GM21528 (cell line): ENCODE results near the gene CDH2.

Experiments used
- ATAC-seq: cut with Tn5 transposase; IDR thresholded peaks from one replicate; pipeline ENCODE4 v1.9.1; 2021; ENCODE audit warnings: mild to moderate bottlenecking, moderate library complexity; ENCODE audit not compliant: unreplicated experiment, low FRiP score

CDH2 gene

GRCh38 chr18:28004606-28005005 lies 172.3 kb downstream of the CDH2 start:
- ATAC-seq: no peak

- ATAC-seq: no peak
Measured at GRCh38 chr18:28003451-28003850, 173.5 kb downstream of the CDH2 start.

DNA sequence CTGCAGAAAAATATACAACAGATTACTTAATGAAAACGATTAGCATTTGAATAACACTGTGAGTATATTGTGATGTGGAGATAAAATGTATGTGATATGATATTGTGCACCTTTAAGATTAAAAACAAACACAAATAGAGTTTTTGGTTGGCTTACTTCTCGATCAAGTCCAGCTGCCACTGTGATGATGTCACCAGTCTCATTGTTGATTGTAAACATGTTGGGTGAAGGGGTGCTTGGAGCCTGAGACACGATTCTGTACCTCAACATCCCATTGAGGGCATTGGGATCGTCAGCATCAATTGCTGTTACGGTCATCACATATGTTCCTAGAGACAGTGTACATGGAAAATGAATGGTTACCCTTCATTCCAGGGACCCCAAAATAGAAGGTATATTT lies 174.1 kb downstream of the CDH2 start:
- ATAC-seq: no peak

DNA sequence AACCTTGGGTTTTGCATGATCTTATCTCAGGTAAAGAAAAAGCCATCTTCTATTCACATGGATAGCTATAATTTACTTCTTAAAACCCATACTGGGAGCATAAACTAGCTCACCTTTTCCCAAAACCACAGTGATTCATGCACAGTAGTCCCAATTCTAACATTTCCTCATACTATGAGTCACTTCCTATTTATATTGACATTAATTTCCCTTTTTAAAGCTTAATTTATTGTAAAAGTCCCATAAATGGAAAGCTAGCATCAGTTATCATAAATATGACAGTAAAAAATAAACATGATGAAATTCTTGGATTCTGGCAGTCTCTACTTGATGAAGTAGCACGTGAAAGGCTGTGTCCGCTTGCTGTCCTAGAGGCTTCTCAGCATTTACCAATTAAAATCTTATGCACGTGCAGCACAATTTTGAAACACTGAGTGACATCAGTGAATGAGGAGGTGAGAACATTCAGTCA lies 180.1 kb downstream of the CDH2 start:
- ATAC-seq: no peak

GRCh38 chr18:27995770-27996502 lies 181.0 kb downstream of the CDH2 start:
- ATAC-seq: no peak

DNA sequence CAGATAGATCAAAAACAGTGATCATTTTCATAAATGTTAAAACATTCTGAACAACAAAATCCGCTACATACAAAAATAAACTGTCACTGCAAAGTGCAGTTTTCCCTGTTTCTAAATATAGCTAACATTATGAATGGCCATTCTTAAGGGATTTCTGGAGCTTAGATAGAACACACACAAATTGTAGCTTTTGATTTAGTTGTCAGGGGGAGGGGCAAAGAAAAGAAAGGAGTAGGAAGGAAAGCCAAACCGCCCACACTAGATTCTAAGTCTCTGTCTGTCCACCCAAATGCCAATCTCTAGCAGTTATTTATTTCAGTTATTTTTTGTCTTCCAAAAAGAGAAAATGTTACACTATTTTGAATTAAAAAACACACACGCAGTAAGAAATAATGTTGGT lies 182.4 kb downstream of the CDH2 start:
- no peak for ATAC-seq

DNA sequence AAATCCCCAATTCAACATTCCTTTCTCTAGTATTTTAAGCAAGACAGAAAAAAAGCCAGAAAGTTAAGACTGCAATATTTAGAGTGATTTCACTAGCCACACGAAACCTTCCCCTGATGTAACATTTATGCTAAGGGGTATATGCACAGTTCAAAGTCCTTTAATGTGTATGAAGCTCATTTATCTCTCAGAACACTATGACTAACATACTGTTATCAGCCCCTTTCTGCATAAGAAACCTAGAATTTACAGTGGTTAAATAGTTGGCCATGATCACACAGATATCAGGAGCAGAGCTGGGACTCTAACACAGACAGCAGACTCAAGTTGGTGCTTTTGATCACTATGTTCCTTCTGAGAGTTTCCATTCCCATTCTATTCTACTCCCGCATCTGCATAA lies 185.5 kb downstream of the CDH2 start:
- ATAC-seq: no peak

DNA sequence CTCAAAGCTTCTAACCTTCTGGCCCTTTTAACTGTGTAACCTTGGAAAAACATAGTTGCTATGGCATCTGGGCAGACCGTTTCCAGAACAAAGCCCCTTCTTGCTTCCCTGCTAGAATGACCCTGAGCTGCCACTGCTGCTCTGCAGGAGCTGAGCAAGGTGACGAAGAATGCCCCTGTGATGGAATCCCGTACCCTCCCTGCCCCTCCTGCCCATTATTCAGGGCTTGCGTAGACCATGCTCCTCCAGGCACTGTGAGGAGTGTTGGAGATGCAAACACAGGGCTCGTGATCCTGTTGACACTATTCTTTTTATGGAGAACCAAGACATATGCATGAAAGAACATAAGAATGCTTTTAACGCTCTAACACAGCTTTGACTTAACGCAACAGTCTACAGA lies 191.1 kb downstream of the CDH2 start:
- no peak for ATAC-seq

- no peak for ATAC-seq
Measured at GRCh38 chr18:27983780-27984179, 193.2 kb downstream of the CDH2 start.

DNA sequence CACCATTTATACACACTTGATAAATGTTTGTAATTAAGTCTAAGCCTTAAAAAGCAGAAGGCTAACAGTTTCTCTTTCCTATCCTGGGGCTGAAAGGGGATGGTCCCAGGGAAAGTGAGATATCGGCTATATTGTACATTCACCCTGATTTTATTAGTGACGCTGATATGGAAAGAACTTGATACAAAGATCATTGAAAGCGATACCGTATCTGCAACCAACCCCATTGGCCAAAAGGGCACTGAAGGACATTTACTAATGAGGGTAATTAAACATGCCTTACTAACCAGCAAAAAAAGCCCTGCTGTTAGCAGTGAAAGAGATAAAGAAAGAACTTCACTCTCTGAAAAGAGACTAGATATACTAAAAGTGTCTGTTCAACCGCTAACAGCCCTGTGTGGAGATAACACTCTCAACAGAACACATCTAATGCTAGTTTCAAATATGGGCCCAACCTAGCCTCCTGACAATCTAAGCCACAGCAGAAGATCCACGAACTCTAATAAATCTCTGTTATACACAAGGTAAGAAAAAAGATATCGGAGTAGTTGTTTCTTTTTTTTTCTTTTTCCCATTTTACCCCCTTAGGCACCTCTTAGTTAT lies 200.0 kb downstream of the CDH2 start:
- ATAC-seq: no peak

DNA sequence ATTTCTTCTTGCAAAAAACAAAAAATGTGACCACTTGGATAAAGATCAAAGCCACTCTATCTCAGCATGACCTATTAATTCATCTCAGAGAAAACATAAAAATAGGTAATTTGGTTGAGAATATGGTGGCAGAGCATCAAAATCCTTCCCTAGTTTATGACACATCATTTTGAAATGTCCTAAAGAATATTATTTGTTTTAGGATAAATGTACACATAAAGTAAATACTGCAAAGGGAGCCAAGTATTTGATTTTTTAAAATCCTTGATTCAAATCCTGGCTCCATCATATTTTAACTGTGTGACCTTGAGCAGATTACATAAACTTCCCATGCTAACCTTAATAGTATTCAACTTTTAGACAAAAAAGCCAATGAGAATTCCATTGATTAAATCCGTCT lies 206.6 kb downstream of the CDH2 start:
- ATAC-seq: no peak

- no peak for ATAC-seq
Measured at GRCh38 chr18:27969206-27969605, 207.7 kb downstream of the CDH2 start.

DNA sequence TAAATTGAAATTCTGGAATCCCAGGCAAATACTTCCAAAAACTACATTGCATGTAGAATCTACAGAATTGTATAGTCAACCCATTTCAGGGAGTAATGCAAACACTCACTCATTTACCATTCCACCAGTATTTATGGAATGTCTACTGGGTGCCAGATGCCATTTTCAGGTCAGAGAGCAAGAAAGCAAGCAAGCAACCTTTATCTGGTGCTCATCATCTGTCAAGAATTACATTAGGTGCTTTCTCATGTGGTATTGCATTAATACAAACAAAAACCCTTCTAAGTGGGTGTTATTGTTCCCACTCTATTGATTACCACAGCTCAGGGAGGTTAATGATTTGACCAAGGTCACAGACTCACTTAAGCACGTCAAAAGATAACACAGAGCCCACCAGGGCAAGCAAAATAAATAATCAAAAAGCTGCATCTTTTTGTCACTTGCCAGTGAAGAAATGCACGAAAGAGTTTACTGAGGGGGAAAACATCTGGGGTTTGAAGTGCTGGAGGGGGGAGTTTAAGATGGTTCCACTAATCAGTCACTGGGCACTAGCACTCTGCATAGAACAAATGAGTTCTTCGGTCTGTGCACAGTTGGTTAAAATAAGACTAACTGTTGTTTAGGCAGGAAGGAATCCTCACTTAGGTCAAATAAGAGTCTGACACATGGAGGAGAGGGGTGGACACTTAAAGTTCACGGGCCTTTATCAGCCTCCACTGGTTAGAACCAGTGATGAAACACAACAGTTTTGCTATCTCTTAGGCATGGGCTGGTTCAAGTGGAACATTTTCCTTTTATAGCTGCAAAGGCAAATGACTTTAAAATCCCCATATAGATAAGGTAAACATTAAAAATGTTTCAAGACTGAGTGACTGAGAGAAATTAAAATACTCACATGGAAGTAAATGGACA lies 208.8 kb downstream of the CDH2 start:
- no peak for ATAC-seq

- no peak for ATAC-seq
Measured at GRCh38 chr18:27966881-27967280, 210.0 kb downstream of the CDH2 start.

- ATAC-seq: no peak
Measured at GRCh38 chr18:27964811-27965210, 212.1 kb downstream of the CDH2 start.

- no peak for ATAC-seq
Measured at GRCh38 chr18:27959101-27959500, 217.8 kb downstream of the CDH2 start.

DNA sequence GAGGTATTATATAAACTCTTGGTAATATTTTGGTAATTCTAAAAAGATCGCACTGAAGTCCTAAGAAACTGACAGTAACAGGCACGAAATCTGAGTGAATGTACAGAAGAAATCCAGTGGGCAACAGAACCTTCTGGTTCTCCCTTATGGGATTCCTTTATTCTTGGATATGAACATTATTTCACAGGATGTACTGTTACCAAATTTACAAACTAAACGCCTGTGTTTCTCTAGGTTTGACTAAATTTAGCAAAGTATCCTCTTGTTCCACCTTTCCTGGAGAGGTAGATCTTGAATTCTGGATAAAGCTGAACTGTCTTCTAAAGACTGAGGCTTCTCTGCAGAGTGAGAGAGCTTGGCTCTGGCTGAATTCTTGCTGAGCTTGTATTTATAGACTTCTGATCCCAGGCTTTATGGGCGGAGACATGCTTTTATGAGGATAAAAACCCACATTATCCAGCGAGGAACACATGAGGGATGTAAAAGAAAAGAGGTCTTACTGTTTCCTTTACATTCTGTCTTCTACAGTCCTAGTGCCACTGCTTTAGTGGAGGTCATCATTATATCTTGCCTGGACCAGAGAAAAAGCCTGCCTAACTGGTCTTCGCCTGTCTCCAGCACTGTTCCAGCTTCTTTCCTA lies 220.8 kb downstream of the CDH2 start:
- no peak for ATAC-seq

DNA sequence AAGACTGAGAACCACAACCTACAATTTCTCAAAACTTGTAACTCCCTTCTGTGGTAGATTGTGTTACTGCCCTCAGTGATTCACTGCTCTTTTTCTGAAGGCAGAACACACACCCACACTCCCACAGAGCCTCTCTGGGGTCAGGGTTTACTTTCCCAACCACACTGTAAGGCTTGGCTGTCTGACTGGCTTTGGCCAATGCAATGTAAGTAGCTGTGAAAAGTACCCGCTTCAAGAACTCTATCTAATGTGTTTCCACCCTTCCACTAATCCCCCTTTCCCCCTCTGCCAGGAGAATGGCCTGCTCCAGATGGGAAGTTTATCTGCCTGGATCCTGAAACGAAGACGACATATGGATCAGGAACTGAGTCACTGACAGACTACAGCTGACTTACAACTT lies 222.7 kb downstream of the CDH2 start:
- no peak for ATAC-seq

- no peak for ATAC-seq
Measured at GRCh38 chr18:27952741-27953140, 224.2 kb downstream of the CDH2 start.

- ATAC-seq: no peak
Measured at GRCh38 chr18:27950648-27951228, 226.2 kb downstream of the CDH2 start.
